Activated gamma-delta T cell treated with anti-CD3 and anti-CD28 coated beads, Interleukin-2, amount 50 U/mL, for 16 hours (primary cell): ENCODE measurements around the gene SART1.
"Not testable (repeated sequence)": the region's sequence is repeated elsewhere in the genome, so short reads cannot be mapped to it uniquely, and the experiment has no call there.

ENCODE experiments used
- DNase-seq: peaks from one replicate; pipeline ENCODE4 v3.0.0-alpha.2; 2020; ENCODE audit warnings: low read depth

Gene SART1

DNA sequence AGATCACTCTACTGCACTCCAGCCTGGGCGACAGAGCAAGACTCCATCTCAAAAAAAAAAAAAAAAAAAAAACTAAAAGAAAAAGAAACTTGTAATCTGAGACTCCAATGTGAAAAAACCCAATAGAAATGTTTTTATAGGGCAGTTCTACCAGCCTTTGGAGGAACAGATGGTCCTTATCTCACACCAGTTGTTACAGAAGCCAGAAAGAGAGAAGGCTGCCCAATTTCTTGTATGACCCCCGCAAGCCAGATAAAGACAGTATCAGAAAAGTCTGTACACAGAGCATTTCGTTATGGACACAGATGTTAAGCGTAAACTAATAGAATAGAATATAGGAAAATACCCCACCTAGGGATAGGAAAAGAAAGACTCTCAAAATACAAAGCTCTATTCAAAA is 27.5 kb upstream of the SART1 start:
- no peak for DNase-seq

- DNase-seq: no peak
These were observed 23.8 kb upstream of the SART1 start for GRCh38 chr11:65937766-65938165.

GRCh38 chr11:65941720-65942310 is 19.7 kb upstream of the SART1 start:
- no peak for DNase-seq

- DNase-seq: no peak
These were observed 19.0 kb upstream of the SART1 start for GRCh38 chr11:65942531-65942930.

DNA sequence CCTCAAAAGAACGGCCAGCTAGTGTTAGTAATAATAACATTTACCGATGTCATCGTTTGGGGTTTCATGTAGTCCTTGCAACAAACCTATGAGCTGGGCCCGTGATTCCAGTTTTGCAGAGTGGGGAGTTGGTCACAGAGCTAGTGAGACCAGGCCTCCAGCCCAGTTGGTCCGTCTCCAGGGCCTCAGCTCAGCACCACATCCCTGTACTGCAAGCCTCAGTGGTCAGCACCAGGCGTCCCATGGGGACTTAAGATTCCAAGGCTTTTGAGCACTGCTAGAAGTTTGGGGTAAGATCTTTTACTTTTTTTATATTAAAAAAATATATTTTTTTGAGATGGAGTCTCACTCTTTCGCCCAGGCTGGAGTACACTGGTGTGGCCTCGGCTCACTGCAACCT is 17.3 kb upstream of the SART1 start:
- no peak for DNase-seq

DNA sequence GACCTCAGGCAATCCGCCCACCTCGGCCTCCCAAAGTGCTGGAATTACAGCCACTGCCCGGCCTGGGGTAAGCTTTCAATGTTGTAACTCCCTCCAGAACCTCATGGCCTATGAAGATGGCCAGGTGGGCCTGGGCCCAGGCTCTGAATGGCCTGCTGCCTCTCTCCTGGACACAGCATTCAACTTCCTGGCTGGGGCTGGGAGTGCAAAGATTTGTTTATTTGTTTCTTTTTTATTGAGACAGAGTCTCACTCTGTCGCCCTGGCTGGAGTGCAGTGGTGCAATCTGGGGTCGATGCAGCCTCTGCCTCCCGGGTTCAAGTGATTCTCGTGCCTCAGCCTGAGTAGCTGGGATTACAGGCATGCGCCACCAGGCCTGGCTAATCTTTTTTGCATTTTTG is 16.8 kb upstream of the SART1 start:
- DNase-seq: no peak

DNA sequence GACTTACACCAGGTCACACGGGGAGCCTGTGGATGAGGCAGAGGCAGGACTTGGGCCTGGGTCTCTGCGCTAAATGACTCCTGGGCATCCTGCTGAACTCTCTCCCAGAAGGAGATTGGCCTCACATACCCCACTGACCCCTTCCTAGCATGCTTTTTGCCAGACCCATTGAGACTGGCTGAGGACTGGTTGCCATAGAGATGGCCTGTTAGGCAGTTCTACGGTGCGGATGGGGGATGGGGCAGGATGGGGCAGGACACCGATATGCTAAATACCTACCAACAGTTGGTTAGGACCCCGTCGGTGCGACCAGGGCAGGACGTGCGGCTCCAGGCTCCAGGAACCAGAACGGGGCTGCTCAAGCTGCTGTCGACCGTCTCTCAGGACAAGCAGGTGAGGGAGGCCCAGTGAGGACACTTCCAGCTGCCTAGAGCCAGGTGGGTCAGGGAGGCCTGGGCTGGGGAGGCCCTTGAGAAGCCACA is 16.1 kb upstream of the SART1 start, which contains the start of gene TSGA10IP:
Gene TSGA10IP, plus strand, starts transcription at position 51 of the 482 bp plus-strand sequence. Its CDS starts 196 bp downstream, at position 247.
- DNase-seq: no peak

- no peak for DNase-seq
These were observed 15.5 kb upstream of the SART1 start for GRCh38 chr11:65945941-65946558.

DNA sequence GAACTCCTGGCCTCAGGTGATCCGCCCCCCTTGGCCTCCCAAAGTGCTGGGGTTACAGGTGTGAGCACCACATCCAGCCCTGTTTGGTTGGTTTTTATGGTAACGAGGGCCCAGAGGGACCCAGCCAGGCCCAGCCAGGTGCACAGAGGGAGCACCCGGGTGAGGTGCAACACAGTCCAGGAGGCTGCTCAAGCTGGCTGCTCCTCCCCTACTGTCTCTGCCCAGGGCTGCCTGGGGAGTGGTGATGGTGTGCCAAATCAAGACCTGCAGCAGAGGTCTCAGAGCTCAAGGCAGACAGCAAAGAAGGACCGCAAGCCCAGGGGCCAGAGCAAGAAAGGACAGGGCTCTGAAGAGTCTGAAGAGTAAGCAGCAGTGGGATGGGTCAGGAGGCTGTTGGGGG is 14.9 kb upstream of the SART1 start:
- DNase-seq: no peak

DNA sequence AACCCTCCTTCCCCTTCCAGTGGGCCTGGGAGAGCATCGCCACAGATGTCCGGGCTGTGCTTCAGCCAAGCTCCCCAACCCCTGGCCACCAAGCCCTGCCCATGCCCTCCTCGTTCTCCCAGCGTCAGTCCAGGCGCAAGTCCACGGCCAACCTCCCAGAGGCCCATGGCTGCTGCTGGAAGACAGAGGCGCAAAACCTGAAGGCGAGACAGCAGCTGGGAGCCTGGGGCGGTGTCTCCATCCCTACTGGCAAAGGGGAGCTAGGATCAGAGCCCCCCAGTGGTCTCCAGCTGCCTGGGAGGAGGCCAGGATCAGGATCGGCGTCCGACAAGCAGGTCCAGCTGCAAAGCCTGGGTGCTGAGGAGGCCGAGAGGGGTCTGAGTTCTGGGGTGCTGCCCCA is 14.4 kb upstream of the SART1 start:
- no peak for DNase-seq

- no peak for DNase-seq
These were observed 13.9 kb upstream of the SART1 start for GRCh38 chr11:65947603-65948125.

DNA sequence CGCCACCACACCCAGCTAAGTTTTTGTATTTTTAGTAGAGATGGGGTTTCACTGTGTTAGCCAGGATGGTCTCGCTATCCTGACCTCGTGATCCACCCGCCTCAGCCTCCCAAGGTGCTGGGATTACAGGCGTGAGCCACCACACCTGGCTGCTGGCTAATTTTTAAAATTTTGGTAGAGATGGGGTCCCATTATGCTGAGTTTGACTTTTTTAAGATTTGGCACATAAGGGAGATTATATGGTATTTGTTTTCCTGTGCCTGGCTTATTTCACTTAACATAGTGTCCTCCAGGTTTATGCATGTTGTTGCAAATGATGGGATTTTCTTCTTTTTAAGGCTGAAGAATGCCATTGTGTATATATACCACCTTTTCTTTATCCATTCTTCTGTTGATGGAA is 10.8 kb upstream of the SART1 start:
- DNase-seq: not testable (repeated sequence)

GRCh38 chr11:65951641-65952040 is 9.9 kb upstream of the SART1 start:
- DNase-seq: not testable (repeated sequence)

- DNase-seq: no peak
These were observed 9.4 kb upstream of the SART1 start for GRCh38 chr11:65952052-65952521.

DNA sequence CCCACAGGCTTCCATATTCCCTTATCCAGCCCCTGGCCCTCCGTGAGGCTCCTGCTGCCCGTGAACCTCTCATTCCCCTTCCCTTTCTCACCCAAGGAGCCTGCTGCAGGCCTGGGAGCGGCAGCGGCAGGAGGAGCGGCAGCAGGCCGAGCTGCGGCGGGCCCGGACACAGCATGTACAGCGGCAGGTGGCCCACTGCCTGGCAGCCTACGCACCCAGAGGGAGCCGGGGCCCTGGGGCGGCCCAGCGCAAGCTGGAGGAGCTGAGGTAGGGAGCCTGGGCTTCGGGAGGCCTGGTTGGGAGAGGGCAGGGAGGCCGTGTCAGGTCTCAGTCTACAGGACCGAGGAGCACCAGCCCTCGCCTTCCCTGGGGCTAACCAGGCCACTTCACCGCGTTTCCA is 8.1 kb upstream of the SART1 start:
- DNase-seq: no peak

GRCh38 chr11:65954771-65955170 is 6.8 kb upstream of the SART1 start:
- DNase-seq: no peak

- DNase-seq: no peak
These were observed 3.2 kb upstream of the SART1 start for GRCh38 chr11:65958291-65958690.

DNA sequence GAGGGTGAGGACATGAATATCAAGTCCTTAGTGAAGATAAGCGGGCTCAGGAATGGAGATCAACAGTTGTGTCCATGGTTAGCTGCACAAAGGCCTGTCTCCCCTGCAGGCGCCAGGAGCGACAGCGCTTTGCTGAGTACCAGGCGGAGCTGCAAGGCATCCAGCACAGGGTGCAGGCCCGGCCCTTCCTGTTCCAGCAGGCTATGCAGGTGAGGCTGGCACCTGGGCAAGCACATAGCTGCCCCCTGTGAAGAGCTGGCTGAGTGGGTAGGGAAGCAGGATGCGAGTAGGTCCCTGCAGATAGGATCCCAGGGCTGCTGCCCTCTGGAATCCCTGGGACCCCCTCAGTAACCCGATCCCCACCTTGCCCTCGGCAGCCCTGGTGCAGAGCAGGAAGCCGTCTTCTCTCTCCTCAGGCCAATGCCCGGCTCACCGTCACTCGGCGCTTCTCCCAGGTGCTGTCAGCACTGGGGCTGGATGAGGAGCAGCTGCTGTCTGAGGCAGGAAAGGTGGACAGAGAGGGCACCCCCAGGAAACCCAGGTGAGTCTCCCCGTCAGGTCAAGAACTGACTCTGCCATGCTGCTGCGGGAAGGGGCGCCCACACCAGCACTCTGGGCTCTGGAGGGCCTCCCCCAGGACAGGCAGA is 2.6 kb upstream of the SART1 start:
- DNase-seq: no peak

- no peak for DNase-seq
These were observed 689 bp upstream of the SART1 start for GRCh38 chr11:65960824-65961266.

DNA sequence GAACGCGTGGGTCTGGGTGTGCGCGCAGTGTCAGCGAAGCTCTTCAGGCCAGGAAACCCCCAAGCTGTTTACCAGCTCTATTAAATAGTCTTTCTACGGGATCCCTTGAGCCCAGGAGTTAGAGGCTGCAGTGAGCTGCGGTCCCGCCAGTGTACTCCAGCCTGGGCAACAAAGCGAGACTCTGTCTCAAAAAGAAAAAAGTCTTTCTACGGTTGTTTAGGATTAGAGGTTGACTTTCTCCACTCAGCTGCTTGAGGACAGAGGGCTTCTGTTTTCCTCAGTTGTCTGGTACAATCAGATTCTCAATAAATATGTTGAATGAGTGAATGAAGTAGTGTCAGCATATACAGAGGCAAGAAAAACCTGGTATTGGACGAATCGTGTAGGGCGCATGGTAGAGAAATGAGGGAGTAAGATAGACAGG is 619 bp downstream of the SART1 start:
- DNase-seq: peak; percentile 27

GRCh38 chr11:65964906-65965305 is 3.4 kb downstream of the SART1 start:
- DNase-seq: no peak

GRCh38 chr11:65965986-65966762 is 4.6 kb downstream of the SART1 start:
- no peak for DNase-seq
